Measurements from ENCODE around the gene DALRD3.

DALRD3 gene

GRCh38 chr3:49021213-49021812 is 2.9 kb upstream of the DALRD3 start (continued):
- no peak for TF ChIP-seq ZNF639 (tag by site-specific recombination; IDR thresholded peaks at IDR 0.05)
- TF ChIP-seq ZNF266 (tag by site-specific recombination; IDR thresholded peaks at IDR 0.05; ENCODE audit: low read depth), result no peak
- TF ChIP-seq RBAK (tag by site-specific recombination; IDR thresholded peaks at IDR 0.05), result no peak
- TF ChIP-seq ZNF302 (tag by site-specific recombination; IDR thresholded peaks at IDR 0.05; ENCODE audit: low read depth), result no peak
- no peak for TF ChIP-seq ZNF768 (tag by site-specific recombination; IDR thresholded peaks at IDR 0.05)
- TF ChIP-seq ZNF571 (tag by site-specific recombination; IDR thresholded peaks at IDR 0.05), result no peak
- no peak for TF ChIP-seq ZNF530 (tag by site-specific recombination; IDR thresholded peaks at IDR 0.05; ENCODE audit: low read depth)
- TF ChIP-seq KLF7 (tag by site-specific recombination; IDR thresholded peaks at IDR 0.05; ENCODE audit: borderline replicate concordance), result no peak
- no peak for TF ChIP-seq ZNF169 (tag by site-specific recombination; IDR thresholded peaks at IDR 0.05)
- TF ChIP-seq ZSCAN16 (tag by site-specific recombination; IDR thresholded peaks at IDR 0.05), result no peak
- TF ChIP-seq PRDM6 (tag by site-specific recombination; IDR thresholded peaks at IDR 0.05), result no peak
- no peak for TF ChIP-seq GLIS1 (tag by site-specific recombination; IDR thresholded peaks at IDR 0.05)
- no peak for TF ChIP-seq ZFP41 (tag by site-specific recombination; IDR thresholded peaks at IDR 0.05; ENCODE audit: borderline replicate concordance)
- 0 out of 2 replicates have a peak, but pooled peaks have one; percentile 53 for TF ChIP-seq ZNF449 (tag by site-specific recombination; IDR thresholded peaks at IDR 0.05)
- no peak for TF ChIP-seq ZNF174 (tag by site-specific recombination; IDR thresholded peaks at IDR 0.05)
- TF ChIP-seq ZNF19 (tag by site-specific recombination; IDR thresholded peaks at IDR 0.05; ENCODE audit: low read depth), result no peak
- peak; percentile 97; the same call in 1 of the 2 replicates for TF ChIP-seq PATZ1 (tag by site-specific recombination; IDR thresholded peaks at IDR 0.05)
- TF ChIP-seq ZBTB20 (tag by site-specific recombination; IDR thresholded peaks at IDR 0.05), result no peak
- TF ChIP-seq ZNF792 (tag by site-specific recombination; IDR thresholded peaks at IDR 0.05), result no peak
- TF ChIP-seq ZNF214 (tag by site-specific recombination; IDR thresholded peaks at IDR 0.05; ENCODE audit: borderline replicate concordance), result no peak
- no peak for TF ChIP-seq ZNF488 (tag by site-specific recombination; IDR thresholded peaks at IDR 0.05)
- no peak for TF ChIP-seq ZNF133 (tag by site-specific recombination; IDR thresholded peaks at IDR 0.05)
- no peak for TF ChIP-seq ZFP3 (tag by site-specific recombination; IDR thresholded peaks at IDR 0.05; ENCODE audit: low read depth)
- no peak for TF ChIP-seq ZNF548 (tag by site-specific recombination; IDR thresholded peaks at IDR 0.05)
- peak; percentile 63 for TF ChIP-seq ZBTB17 (tag by site-specific recombination; IDR thresholded peaks at IDR 0.05)
- no peak for TF ChIP-seq ZSCAN4 (tag by site-specific recombination; IDR thresholded peaks at IDR 0.05)
- no peak for TF ChIP-seq ZNF561 (tag by site-specific recombination; IDR thresholded peaks at IDR 0.05; ENCODE audit: borderline replicate concordance)
- TF ChIP-seq ZNF600 (tag by site-specific recombination; IDR thresholded peaks at IDR 0.05), result peak; percentile 84
- no peak for TF ChIP-seq ZNF404 (tag by site-specific recombination; IDR thresholded peaks at IDR 0.05)
- TF ChIP-seq KLF1 (tag by site-specific recombination; IDR thresholded peaks at IDR 0.05), result peak; percentile 94; the same call in 1 of the 2 replicates
- TF ChIP-seq ZNF529 (tag by site-specific recombination; IDR thresholded peaks at IDR 0.05; ENCODE audit: insufficient replicate concordance), result no peak
- TF ChIP-seq ZNF362 (tag by site-specific recombination; IDR thresholded peaks at IDR 0.05), result no peak

All from HEK293 (cell line).